B cell (primary cell): ENCODE results near the gene HOXB8. TPM values are rescaled to one million over a fixed set of nuclear protein-coding genes. Genes with fewer than 3 reads are reported as not detected.

ENCODE experiments used
- ATAC-seq: fragments of 200-7000 bp; cut with Tn5 transposase; one replicate; pipeline ENCODE4 v1.10.0; 2021; ENCODE audit warnings: low read depth, mild to moderate bottlenecking, moderate number of reproducible peaks, moderate library complexity
- CTCF ChIA-PET: fragments of 350-600 bp; sonication (Branson Sonifier 250); formaldehyde crosslinking; loops from one replicate; lab custom pipeline; 2021; ENCODE audit warnings: antibody characterized with exemption, inconsistent platforms; lab: Charles Lee
- POLR2A ChIA-PET: fragments of 350-600 bp; sonication (Branson Sonifier 250); formaldehyde crosslinking; loops from one replicate; lab custom pipeline; 2021; ENCODE audit warnings: antibody characterized with exemption; lab: Charles Lee
- DNase-seq: peaks from one replicate; pipeline ENCODE4 v3.0.0; 2013
- H2AFZ ChIP-seq: 2 replicates; pipeline ENCODE4 v1.6.1; 2012; ENCODE audit warnings: mild to moderate bottlenecking, low read depth, low read length; ENCODE audit not compliant: insufficient read depth, poor library complexity, severe bottlenecking
- H3K27ac ChIP-seq, 2 donors: 1 replicate in 1 of 2; 2 replicates in 1 of 2; pipeline ENCODE4 v1.5.1; 2012 to 2013; ENCODE audit warnings: low read length in 2 of 2, mild to moderate bottlenecking in 2 of 2, moderate library complexity in 1 of 2
- H3K27me3 ChIP-seq, 4 experiments: fragments of 200-600 bp in 1 of 4; sonication (generic) in 1 of 4; replicated peaks in 1 of 4; 1 replicate in 2 of 4; 2 replicates in 2 of 4; pipeline versions ENCODE4 v1.6.1 to v1.7.0; 2013 to 2016; ENCODE audit warnings: low read length in 3 of 4, mild to moderate bottlenecking in 2 of 4, mixed read lengths in 1 of 4, moderate library complexity in 1 of 4; ENCODE audit not compliant: insufficient read depth in 4 of 4, control insufficient read depth in 3 of 4; ENCODE audit errors: control extremely low read depth in 1 of 4
- H3K36me3 ChIP-seq, 2 experiments: replicated peaks in 1 of 2; 1 replicate in 1 of 2; 2 replicates in 1 of 2; pipeline versions ENCODE4 v1.6.1 to v1.7.1; 2013; ENCODE audit warnings: low read length in 1 of 2; ENCODE audit not compliant: insufficient read depth in 2 of 2, control insufficient read depth in 1 of 2; ENCODE audit errors: control extremely low read depth in 1 of 2, extremely low read depth in 1 of 2
- H3K4me1 ChIP-seq, 2 donors: fragments of 200-600 bp in 1 of 2; sonication (generic) in 1 of 2; 1 replicate in 1 of 2; 2 replicates in 1 of 2; pipeline versions ENCODE4 v1.5.1 to v1.6.1; 2013 to 2017; ENCODE audit warnings: low read length in 2 of 2; ENCODE audit not compliant: control insufficient read depth in 2 of 2, insufficient read depth in 2 of 2
- H3K4me2 ChIP-seq: replicated peaks from 2 replicates; pipeline ENCODE3; 2012; ENCODE audit warnings: mild to moderate bottlenecking, low read depth, low read length; ENCODE audit not compliant: poor library complexity, severe bottlenecking
- H3K4me3 ChIP-seq, 5 experiments: fragments of 200-600 bp in 1 of 5; sonication (generic) in 1 of 5; 1 replicate in 3 of 5; 2 replicates in 2 of 5; pipeline versions ENCODE4 v1.5.1 to v1.7.0; 2011 to 2016; ENCODE audit warnings: low read length in 4 of 5, mild to moderate bottlenecking in 4 of 5, low read depth in 2 of 5, control low read depth in 1 of 5, moderate library complexity in 1 of 5; ENCODE audit not compliant: insufficient read depth in 1 of 5; ENCODE audit errors: control extremely low read depth in 1 of 5, extremely low read depth in 1 of 5
- H3K79me2 ChIP-seq: fragments of 200-600 bp; sonication (generic); one replicate; pipeline ENCODE4 v1.6.0; 2016; ENCODE audit warnings: low read length; ENCODE audit not compliant: control insufficient read depth, insufficient read depth
- H3K9ac ChIP-seq: fragments of 200-600 bp; sonication (generic); 2 replicates; pipeline ENCODE4 v1.6.1; 2017; ENCODE audit warnings: mild to moderate bottlenecking, low read length, moderate library complexity
- H3K9me3 ChIP-seq, 3 donors: one replicate each; pipeline versions ENCODE4 v1.6.1 to v1.7.1; 2013; ENCODE audit warnings: low read length in 2 of 3; ENCODE audit not compliant: control insufficient read depth in 2 of 3, insufficient read depth in 1 of 3; ENCODE audit errors: control extremely low read depth in 1 of 3
- H4K20me1 ChIP-seq: 2 replicates; pipeline ENCODE4 v1.6.0; 2012; ENCODE audit warnings: mild to moderate bottlenecking, low read length; ENCODE audit not compliant: insufficient read depth, control insufficient read depth, poor library complexity, severe bottlenecking
- H3K27ac Mint-ChIP-seq: one replicate; pipeline ENCODE4 v1.8.0; 2021; ENCODE audit warnings: mixed read lengths
- H3K27me3 Mint-ChIP-seq: one replicate; pipeline ENCODE4 v1.8.0; 2021; ENCODE audit warnings: mixed read lengths
- H3K4me1 Mint-ChIP-seq: one replicate; pipeline ENCODE4 v1.8.0; 2021; ENCODE audit warnings: mixed read lengths
- H3K4me3 Mint-ChIP-seq: one replicate; pipeline ENCODE4 v1.8.0; 2021; ENCODE audit warnings: mixed read lengths
- H3K9me3 Mint-ChIP-seq: one replicate; pipeline ENCODE4 v1.8.0; 2022; ENCODE audit warnings: mixed read lengths; ENCODE audit not compliant: insufficient read depth
- CTCF ChIP-seq: fragments of 200-600 bp; IDR thresholded peaks from one replicate; pipeline ENCODE4 v1.8.0; 2022; ENCODE audit warnings: antibody characterized with exemption, mild to moderate bottlenecking
- EZH2 ChIP-seq: IDR thresholded peaks from 2 replicates; pipeline ENCODE4 v1.6.1; 2012; ENCODE audit warnings: borderline replicate concordance, low read depth, mild to moderate bottlenecking, moderate library complexity, low read length; ENCODE audit not compliant: insufficient read depth, poor library complexity, severe bottlenecking
- WGBS: methylation state at CpG from one replicate; pipeline ENCODE4 v1.1.5; 2013; ENCODE audit warnings: missing lambda C conversion rate; ENCODE audit not compliant: insufficient coverage; 5-methylcytosine and 5-hydroxymethylcytosine counted together
- intact Hi-C: fragments of 100-400 bp; cut with micrococcal nuclease; formaldehyde crosslinking; loops from one replicate; pipeline ENCODE4 v1.10.0; 2022
- polyA plus RNA-seq: library from polyadenylated mRNA; depleted of rRNA; stranded (reverse); fragments of >200 nt; gene quantifications from 2 replicates; pipeline ENCODE4 v1.2.3, GENCODE V29; 2012
- total RNA-seq, 2 donors: library from RNA; stranded (reverse); fragments of 120-200 nt in 1 of 2; gene quantifications; 1 replicate in 1 of 2; 2 replicates in 1 of 2; pipeline versions ENCODE4 v1.2.3 to v1.2.4, GENCODE V29; 2013 to 2022

Gene HOXB8
- total and polyA plus RNA-seq, 2 donors (not counting 1 experiment from before 2014, with no cell fraction given): not detected

DNA sequence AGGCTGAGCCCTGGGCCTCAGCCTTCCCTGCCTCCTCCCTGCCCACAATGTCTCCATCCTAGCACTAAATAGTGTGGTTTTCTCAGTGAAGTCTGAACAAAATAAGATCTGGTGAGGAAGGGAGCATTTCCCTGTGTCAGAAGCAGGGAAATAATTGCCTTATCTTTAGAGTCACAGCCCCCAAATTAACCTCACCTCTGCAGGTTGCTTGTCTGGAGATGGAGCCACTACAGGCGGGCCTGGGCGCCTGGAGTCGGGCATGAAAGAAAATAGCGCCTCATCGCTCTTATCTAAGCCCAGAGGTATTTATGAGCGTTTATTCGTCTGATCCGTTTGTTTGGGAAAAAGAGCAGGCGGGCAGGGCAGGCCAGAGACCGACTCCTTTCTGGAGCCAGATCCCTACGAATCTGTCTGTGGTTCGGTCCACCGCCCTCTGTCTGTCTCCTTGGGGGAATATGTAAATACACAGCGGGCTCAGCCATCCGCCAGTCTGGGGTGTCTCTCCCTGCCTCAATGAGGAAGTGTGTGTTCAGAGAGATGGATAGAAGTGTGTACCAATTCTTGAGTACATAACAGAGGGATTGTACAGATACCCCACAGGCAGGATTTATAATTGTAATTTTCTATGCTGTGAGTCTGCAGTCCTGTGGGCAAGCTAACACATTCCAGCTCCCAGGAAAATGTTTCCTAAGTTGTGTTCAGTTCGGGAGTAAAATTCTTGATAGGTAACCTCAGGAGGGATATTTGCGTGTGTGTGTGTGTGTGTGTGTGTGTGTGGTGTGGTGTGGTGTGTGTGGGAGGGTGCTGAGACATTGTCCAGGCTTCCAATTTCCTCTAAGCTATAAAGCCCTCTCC, 14.6 kb downstream of the HOXB8 start:
- Histone ChIP-seq H3K27me3 (peaks cover 0 to 100% (median 77%) of the 10 kb centered on the region in 4 experiments), H3K27ac (no peak overlapping the region), H3K79me2 (no peaks in the 10 kb centered on the region), H2AFZ (no peak overlapping the region), H3K9me3 (peaks cover 0 to 36% (median 0%) of the 10 kb centered on the region in 3 donors), H3K4me2 (no peak overlapping the region), H3K9ac (no peak overlapping the region), H3K4me3 (no peak overlapping the region), H3K36me3 (no peaks in the 10 kb centered on the region), H3K4me1 (peaks cover 34 to 41% of the 10 kb centered on the region in 2 donors), H4K20me1 (peaks cover 8% of the 10 kb centered on the region)
- Mint-ChIP-seq H3K27ac (no peak overlapping the region), H3K27me3 (peaks cover 83% of the 10 kb centered on the region), H3K4me3 (no peak overlapping the region), H3K9me3 (no peaks in the 10 kb centered on the region), H3K4me1 (peaks cover 31% of the 10 kb centered on the region)
- intact Hi-C loops: no loop called here
- ChIA-PET CTCF (interaction anchor here (0.6 to 1.7 kb wide), 10 partner anchors 29 to 305 kb away, joined by 3 to 5 read pairs (median 4); no protein-coding TSS in a partner anchor), POLR2A (interaction anchor here (0.5 to 0.6 kb wide), 2 partner anchors 12 to 25 kb away, joined by 5 to 10 read pairs; partner anchors contain the start of gene HOXB9)
- 87% methylated on average over 16 of the region's 17 CpGs for WGBS
- TF ChIP-seq EZH2 (no peak), CTCF (no peak)
- DNase-seq (no peak), ATAC-seq (no peak)

- H3K4me1 Mint-ChIP-seq: peaks cover 31% of the 10 kb centered on the region
- H3K27me3 Mint-ChIP-seq: peaks cover 83% of the 10 kb centered on the region
- intact Hi-C loops: loop anchor here (5.0 kb wide), 1 partner anchor 128 kb away; the partner anchor contains the start of gene HOXB13
- ATAC-seq: no peak
- Histone ChIP-seq H3K79me2 (no peaks in the 10 kb centered on the region), H2AFZ (no peak overlapping the region), H3K9ac (no peak overlapping the region), H3K4me1 (peaks cover 36 to 41% of the 10 kb centered on the region in 2 donors), H3K36me3 (no peaks in the 10 kb centered on the region), H3K27ac (no peak overlapping the region), H4K20me1 (peaks cover 8% of the 10 kb centered on the region), H3K27me3 (peaks cover 0 to 100% (median 79%) of the 10 kb centered on the region in 4 experiments), H3K9me3 (peaks cover 0 to 35% (median 0%) of the 10 kb centered on the region in 3 donors), H3K4me2 (no peak overlapping the region), H3K4me3 (no peak overlapping the region)
- peak overlapping the region; percentile 37 for H3K4me3 Mint-ChIP-seq
- no peaks in the 10 kb centered on the region for H3K9me3 Mint-ChIP-seq
- CTCF ChIA-PET: interaction anchor here (1.0 to 1.1 kb wide), 2 partner anchors 9 kb away, joined by 3 to 6 read pairs; no protein-coding TSS in a partner anchor
- no peak for TF ChIP-seq CTCF
- TF ChIP-seq EZH2: no peak
- POLR2A ChIA-PET: no interaction called here
- peak; percentile 11 for DNase-seq
- no peak overlapping the region for H3K27ac Mint-ChIP-seq
- WGBS: 100% methylated on average over 2 of the region's 5 CpGs
Observed at GRCh38 chr17:48599354-48599753, 15.7 kb downstream of the HOXB8 start.
